HepG2 (cell line): Measurements from ENCODE around the gene SMPD3. TPM values are rescaled to one million over a fixed set of nuclear protein-coding genes. Genes with fewer than 3 reads are reported as not detected.

Source experiments
- FOSL1 ChIP-seq: sonication (generic); formaldehyde crosslinking; IDR thresholded peaks from 2 replicates; pipeline ENCODE4 v1.9.0; 2021; ENCODE audit warnings: missing genetic modification reagents, borderline replicate concordance
- FOXK1 ChIP-seq: sonication (generic); formaldehyde crosslinking; IDR thresholded peaks from 2 replicates; pipeline ENCODE4 v1.4.0; 2020; ENCODE audit warnings: low read depth, missing genetic modification reagents, borderline replicate concordance
- HNRNPK ChIP-seq: fragments of 200-400 bp; formaldehyde crosslinking; IDR thresholded peaks from 2 replicates; pipeline ENCODE4 v1.6.1; 2018; ENCODE audit warnings: low read length, low read depth, moderate library complexity, mild to moderate bottlenecking; ENCODE audit not compliant: poor library complexity, severe bottlenecking
- KLF11 ChIP-seq: IDR thresholded peaks from 2 replicates; pipeline ENCODE4 v1.6.1; 2016; ENCODE audit warnings: missing compliant biosample characterization
- MED13 ChIP-seq: sonication (generic); formaldehyde crosslinking; IDR thresholded peaks from 2 replicates; pipeline ENCODE4 v1.5.0; 2020; ENCODE audit warnings: missing genetic modification reagents
- NR0B2 ChIP-seq: sonication (generic); formaldehyde crosslinking; IDR thresholded peaks from 2 replicates; pipeline ENCODE4 v1.4.0; 2020; ENCODE audit warnings: mild to moderate bottlenecking, missing genetic modification reagents
- NR2C2 ChIP-seq: sonication (generic); formaldehyde crosslinking; IDR thresholded peaks from 2 replicates; pipeline ENCODE4 v1.4.0; 2020; ENCODE audit warnings: missing genetic modification reagents, mild to moderate bottlenecking, moderate library complexity, borderline replicate concordance
- NR2F6 ChIP-seq, 2 experiments: IDR thresholded peaks; 2 replicates each; pipeline ENCODE4 v1.6.1; 2016; ENCODE audit warnings: antibody characterized with exemption in 1 of 2, mild to moderate bottlenecking in 1 of 2
- POLR2A ChIP-seq, 2 experiments: IDR thresholded peaks; 2 replicates each; pipeline ENCODE4 v1.6.1; 2011; ENCODE audit warnings: low read depth in 2 of 2, low read length in 2 of 2, mild to moderate bottlenecking in 1 of 2, moderate library complexity in 1 of 2; ENCODE audit not compliant: insufficient read depth in 1 of 2
- SMARCC2 ChIP-seq: fragments of 450-650 bp; IDR thresholded peaks from 2 replicates; pipeline ENCODE4 v1.6.1; 2017; ENCODE audit warnings: antibody characterized with exemption, mild to moderate bottlenecking
- SMC3 ChIP-seq: IDR thresholded peaks from 2 replicates; pipeline ENCODE4 v1.6.1; 2011; ENCODE audit warnings: low read length, improper control_type of control experiment
- SNAI1 ChIP-seq: sonication (generic); formaldehyde crosslinking; IDR thresholded peaks from 2 replicates; pipeline ENCODE4 v1.5.0; 2020; ENCODE audit warnings: mild to moderate bottlenecking, missing genetic modification reagents, borderline replicate concordance
- SSRP1 ChIP-seq: IDR thresholded peaks from 2 replicates; pipeline ENCODE4 v1.6.1; 2016; ENCODE audit warnings: control low read depth
- SUZ12 ChIP-seq: fragments of 150-350 bp; IDR thresholded peaks from 2 replicates; pipeline ENCODE4 v1.6.1; 2014; ENCODE audit warnings: low read depth, low read length
- THAP9 ChIP-seq: sonication (generic); formaldehyde crosslinking; IDR thresholded peaks from 2 replicates; pipeline ENCODE4; 2020; ENCODE audit warnings: missing genetic modification reagents, mild to moderate bottlenecking, borderline replicate concordance
- YEATS4 ChIP-seq: sonication (generic); formaldehyde crosslinking; IDR thresholded peaks from 2 replicates; pipeline ENCODE4 v1.4.0; 2020; ENCODE audit warnings: missing genetic modification reagents, borderline replicate concordance
- ZBTB7B ChIP-seq: sonication (generic); formaldehyde crosslinking; IDR thresholded peaks from 2 replicates; pipeline ENCODE4 v1.4.0; 2020; ENCODE audit warnings: missing genetic modification reagents
- ZNF556 ChIP-seq: sonication (generic); formaldehyde crosslinking; IDR thresholded peaks from 2 replicates; pipeline ENCODE4 v1.4.0; 2020; ENCODE audit warnings: mild to moderate bottlenecking, missing genetic modification reagents, borderline replicate concordance
- ZNF563 ChIP-seq: sonication (generic); formaldehyde crosslinking; IDR thresholded peaks from 2 replicates; pipeline ENCODE4 v1.8.0; 2022; ENCODE audit warnings: mild to moderate bottlenecking, moderate library complexity, missing genetic modification reagents
- ZNF629 ChIP-seq: sonication (generic); formaldehyde crosslinking; conservative IDR thresholded peaks from 2 replicates; pipeline ENCODE4 v1.5.0; 2020; ENCODE audit warnings: missing genetic modification reagents
- ZNF83 ChIP-seq: sonication (generic); formaldehyde crosslinking; IDR thresholded peaks from 2 replicates; pipeline ENCODE4 v1.4.0; 2020; ENCODE audit warnings: missing genetic modification reagents, mild to moderate bottlenecking, borderline replicate concordance
- ZNF878 ChIP-seq: sonication (generic); formaldehyde crosslinking; IDR thresholded peaks from 2 replicates; pipeline ENCODE4 v1.8.1; 2023; ENCODE audit warnings: mild to moderate bottlenecking, missing genetic modification reagents, moderate library complexity
- ZSCAN9 ChIP-seq: IDR thresholded peaks from 2 replicates; pipeline ENCODE4 v1.6.1; 2016; ENCODE audit warnings: borderline replicate concordance
- polyA plus RNA-seq, 8 experiments: library from polyadenylated mRNA; depleted of rRNA in 3 of 8; stranded (reverse) in 7 of 8; unstranded in 1 of 8; fragments of >200 nt; fragmentation: Illumina TruSeq in 4 of 8; extraction: Trizol in 4 of 8; gene quantifications; 2 replicates each; pipeline versions ENCODE4 v1.2.1 to v1.2.3, GENCODE V29; 2011 to 2016; ENCODE audit warnings: low read depth in 4 of 8, missing spikeins in 1 of 8, mixed read lengths in 1 of 8; ENCODE audit not compliant: insufficient read depth in 1 of 8
- total RNA-seq, 5 experiments: library from RNA; depleted of rRNA; stranded (reverse); fragments of >200 nt; fragmentation: Illumina TruSeq; extraction: Trizol; gene quantifications; 2 replicates each; pipeline ENCODE4 v1.2.3, GENCODE V29; 2016; ENCODE audit warnings: low read depth in 1 of 5
- TF ChIP-seq, protein P1 (sequence below): IDR thresholded peaks from 2 replicates; pipeline ENCODE4 v1.6.1; 2012; ENCODE audit warnings: low read length, improper control_type of control experiment

The SMPD3 gene
- total and polyA plus RNA-seq, 2 of the 13 experiments (the other 11 are each of a cell fraction or from before 2014, with no cell fraction given), result 0.07 to 0.32 TPM

DNA sequence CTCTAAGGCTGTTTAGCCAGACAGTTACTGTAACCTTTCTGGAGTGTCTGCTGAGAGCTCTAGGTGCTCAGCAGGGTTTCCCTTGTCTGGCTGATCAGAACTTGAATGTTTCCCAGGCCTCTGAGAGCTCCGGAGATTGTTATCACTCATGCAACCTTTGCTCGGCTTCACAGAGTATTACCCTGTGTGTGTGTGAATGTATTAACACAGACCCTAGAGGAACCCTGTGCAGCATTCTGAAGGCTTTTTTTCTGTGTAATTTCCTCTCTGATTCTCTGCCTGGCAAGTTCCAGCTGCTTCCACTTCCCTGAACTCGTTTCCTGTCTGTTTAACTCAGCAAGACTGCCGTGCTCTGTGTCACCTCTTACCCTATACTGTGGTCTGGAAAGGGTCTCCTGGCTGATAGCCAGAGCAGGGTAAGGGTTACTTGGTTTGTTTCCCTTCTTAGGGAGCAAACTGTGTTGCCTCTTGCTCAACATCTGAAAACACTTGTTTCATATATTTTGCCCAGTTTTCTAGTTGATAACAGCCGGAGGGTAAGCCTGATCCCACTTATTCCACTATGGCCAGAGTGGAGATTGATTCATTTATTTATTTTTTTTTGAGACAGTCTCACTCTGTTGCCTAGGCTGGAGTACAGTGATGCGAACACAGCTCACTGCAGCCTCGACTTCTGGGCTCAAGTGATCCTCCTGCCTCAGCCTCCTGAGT is 115.7 kb downstream of the SMPD3 start (continued):
- TF ChIP-seq, protein P1, sequence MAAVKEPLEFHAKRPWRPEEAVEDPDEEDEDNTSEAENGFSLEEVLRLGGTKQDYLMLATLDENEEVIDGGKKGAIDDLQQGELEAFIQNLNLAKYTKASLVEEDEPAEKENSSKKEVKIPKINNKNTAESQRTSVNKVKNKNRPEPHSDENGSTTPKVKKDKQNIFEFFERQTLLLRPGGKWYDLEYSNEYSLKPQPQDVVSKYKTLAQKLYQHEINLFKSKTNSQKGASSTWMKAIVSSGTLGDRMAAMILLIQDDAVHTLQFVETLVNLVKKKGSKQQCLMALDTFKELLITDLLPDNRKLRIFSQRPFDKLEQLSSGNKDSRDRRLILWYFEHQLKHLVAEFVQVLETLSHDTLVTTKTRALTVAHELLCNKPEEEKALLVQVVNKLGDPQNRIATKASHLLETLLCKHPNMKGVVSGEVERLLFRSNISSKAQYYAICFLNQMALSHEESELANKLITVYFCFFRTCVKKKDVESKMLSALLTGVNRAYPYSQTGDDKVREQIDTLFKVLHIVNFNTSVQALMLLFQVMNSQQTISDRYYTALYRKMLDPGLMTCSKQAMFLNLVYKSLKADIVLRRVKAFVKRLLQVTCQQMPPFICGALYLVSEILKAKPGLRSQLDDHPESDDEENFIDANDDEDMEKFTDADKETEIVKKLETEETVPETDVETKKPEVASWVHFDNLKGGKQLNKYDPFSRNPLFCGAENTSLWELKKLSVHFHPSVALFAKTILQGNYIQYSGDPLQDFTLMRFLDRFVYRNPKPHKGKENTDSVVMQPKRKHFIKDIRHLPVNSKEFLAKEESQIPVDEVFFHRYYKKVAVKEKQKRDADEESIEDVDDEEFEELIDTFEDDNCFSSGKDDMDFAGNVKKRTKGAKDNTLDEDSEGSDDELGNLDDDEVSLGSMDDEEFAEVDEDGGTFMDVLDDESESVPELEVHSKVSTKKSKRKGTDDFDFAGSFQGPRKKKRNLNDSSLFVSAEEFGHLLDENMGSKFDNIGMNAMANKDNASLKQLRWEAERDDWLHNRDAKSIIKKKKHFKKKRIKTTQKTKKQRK, result no peak
- TF ChIP-seq FOXK1 (CRISPR knock-in tag), result no peak
- TF ChIP-seq ZNF83 (CRISPR knock-in tag), result no peak
- TF ChIP-seq ZBTB7B (CRISPR knock-in tag), result peak; percentile 35; the same call in 1 of the 2 replicates
- TF ChIP-seq FOSL1 (CRISPR knock-in tag), result no peak
- no peak for TF ChIP-seq HNRNPK
- 0 out of 4 replicates have a peak, but pooled peaks of 1 of the 2 experiments have one; percentile 16 for TF ChIP-seq POLR2A (IDR thresholded peaks at IDR 0.05; ENCODE audit: insufficient read depth in 1 of 2, low read depth in 2 of 2, low read length in 2 of 2)
- no peak for TF ChIP-seq SNAI1
- no peak for TF ChIP-seq NR2C2 (CRISPR knock-in tag)
- TF ChIP-seq ZNF563 (CRISPR knock-in tag), result 0 out of 2 replicates have a peak, but pooled peaks have one; percentile 31
- TF ChIP-seq MED13 (CRISPR knock-in tag), result no peak
- TF ChIP-seq KLF11 (CRISPR knock-in tag), result 0 out of 2 replicates have a peak, but pooled peaks have one; percentile 27
- no peak; the same call in 1 of the 2 replicates for TF ChIP-seq SSRP1 (CRISPR knock-in tag)
- peak; percentile 30; the same call in 1 of the 2 replicates for TF ChIP-seq ZNF629 (CRISPR knock-in tag)
- TF ChIP-seq NR2F6 (IDR thresholded peaks at IDR 0.05), result peak; percentile 12; the same call in 1 of the 2 replicates
- TF ChIP-seq NR2F6 (CRISPR knock-in tag; IDR thresholded peaks at IDR 0.05), result no peak; the same call in 1 of the 2 replicates
- no peak; the same call in 1 of the 2 replicates for TF ChIP-seq ZNF878 (CRISPR knock-in tag)
- TF ChIP-seq NR0B2, result no peak
- no peak for TF ChIP-seq SMARCC2
- TF ChIP-seq ZSCAN9, result peak; percentile 41; the same call in 1 of the 2 replicates
- TF ChIP-seq THAP9 (CRISPR knock-in tag), result no peak
- peak; percentile 43; the same call in 1 of the 2 replicates for TF ChIP-seq YEATS4 (CRISPR knock-in tag)
- TF ChIP-seq SMC3, result 0 out of 2 replicates have a peak, but pooled peaks have one; percentile 16
- TF ChIP-seq ZNF556, result 0 out of 2 replicates have a peak, but pooled peaks have one; percentile 4
- no peak for TF ChIP-seq SUZ12
